ENCODE measurements around the gene COX4I1. TPM values are rescaled to one million over a fixed set of nuclear protein-coding genes. Genes with fewer than 3 reads are reported as not detected.

The COX4I1 gene
- total RNA-seq, 1 donor from 2014 or later: 346 TPM

- Mint-ChIP-seq H3K27ac (no peak overlapping the region), H3K4me3 (peak overlapping the region; percentile 54), H3K4me1 (peaks cover 44% of the 10 kb centered on the region), H3K27me3 (ENCODE audit: low read depth) (peaks cover 9% of the 10 kb centered on the region), H3K9me3 (no peaks in the 10 kb centered on the region), H3K36me3 (no peaks in the 10 kb centered on the region)
- no peak for DNase-seq (ENCODE audit: low spot score in 2 of 2, unreplicated experiment in 2 of 2)
- no peak for TF ChIP-seq CTCF (IDR thresholded peaks at IDR 0.05; ENCODE audit: unreplicated experiment)
Measured at GRCh38 chr16:85751698-85752501, 47.6 kb upstream of the COX4I1 start.

- H3K4me1 Mint-ChIP-seq: peaks cover 44% of the 10 kb centered on the region
- H3K27me3 Mint-ChIP-seq (ENCODE audit: low read depth): peaks cover 9% of the 10 kb centered on the region
- no peak for TF ChIP-seq CTCF (IDR thresholded peaks at IDR 0.05; ENCODE audit: unreplicated experiment)
- peak in 1 of 2 experiments; percentile 66 for DNase-seq (ENCODE audit: low spot score in 2 of 2, unreplicated experiment in 2 of 2)
- peak overlapping the region; percentile 2 for H3K4me3 Mint-ChIP-seq
- peak overlapping the region; percentile 66 for H3K27ac Mint-ChIP-seq
- no peaks in the 10 kb centered on the region for H3K9me3 Mint-ChIP-seq
- H3K36me3 Mint-ChIP-seq: no peaks in the 10 kb centered on the region
Measured at GRCh38 chr16:85752511-85753420, 46.7 kb upstream of the COX4I1 start.

GRCh38 chr16:85753559-85753958 is 45.9 kb upstream of the COX4I1 start:
- no peak overlapping the region for H3K4me3 Mint-ChIP-seq
- H3K27me3 Mint-ChIP-seq (ENCODE audit: low read depth): peaks cover 9% of the 10 kb centered on the region
- H3K36me3 Mint-ChIP-seq: no peaks in the 10 kb centered on the region
- DNase-seq (ENCODE audit: low spot score in 2 of 2, unreplicated experiment in 2 of 2): no peak
- no peak overlapping the region for H3K27ac Mint-ChIP-seq
- peaks cover 38% of the 10 kb centered on the region for H3K4me1 Mint-ChIP-seq
- no peaks in the 10 kb centered on the region for H3K9me3 Mint-ChIP-seq
- no peak for TF ChIP-seq CTCF (IDR thresholded peaks at IDR 0.05; ENCODE audit: unreplicated experiment)

- H3K9me3 Mint-ChIP-seq: no peaks in the 10 kb centered on the region
- no peak overlapping the region for H3K27ac Mint-ChIP-seq
- DNase-seq (ENCODE audit: low spot score in 2 of 2, unreplicated experiment in 2 of 2): no peak
- TF ChIP-seq CTCF (IDR thresholded peaks at IDR 0.05; ENCODE audit: unreplicated experiment): no peak
- no peaks in the 10 kb centered on the region for H3K36me3 Mint-ChIP-seq
- H3K4me3 Mint-ChIP-seq: no peak overlapping the region
- H3K4me1 Mint-ChIP-seq: peaks cover 37% of the 10 kb centered on the region
- H3K27me3 Mint-ChIP-seq (ENCODE audit: low read depth): peaks cover 9% of the 10 kb centered on the region
Measured at GRCh38 chr16:85753976-85754375, 45.5 kb upstream of the COX4I1 start.

GRCh38 chr16:85754413-85754812 is 45.1 kb upstream of the COX4I1 start:
- TF ChIP-seq CTCF (IDR thresholded peaks at IDR 0.05; ENCODE audit: unreplicated experiment): no peak
- no peaks in the 10 kb centered on the region for H3K9me3 Mint-ChIP-seq
- peaks cover 12% of the 10 kb centered on the region for H3K27me3 Mint-ChIP-seq (ENCODE audit: low read depth)
- peak overlapping the region; percentile 47 for H3K27ac Mint-ChIP-seq
- H3K36me3 Mint-ChIP-seq: no peaks in the 10 kb centered on the region
- DNase-seq (ENCODE audit: low spot score in 2 of 2, unreplicated experiment in 2 of 2): no peak
- H3K4me3 Mint-ChIP-seq: no peak overlapping the region
- H3K4me1 Mint-ChIP-seq: peaks cover 36% of the 10 kb centered on the region

Measured in mesothelial cell of epicardium (in vitro differentiated cells).